Spinal cord (tissue), 10 donors: ENCODE data around the gene BRCA1. TPM values are rescaled to one million over a fixed set of nuclear protein-coding genes. Genes with fewer than 3 reads are reported as not detected.
"Not testable (repeated sequence)": the region's sequence is repeated elsewhere in the genome, so short reads cannot be mapped to it uniquely, and the experiment has no call there.

Experiments
- DNase-seq, 6 donors: peaks; one replicate each; pipeline versions ENCODE4 v3.0.0 to v3.0.0-alpha.2; 2013 to 2015; ENCODE audit warnings: low spot score in 6 of 6, low read depth in 4 of 6
- H3K27ac ChIP-seq: one replicate; pipeline ENCODE4 v1.5.1; 2013; ENCODE audit warnings: low read depth, low read length, control low read depth
- H3K27me3 ChIP-seq: one replicate; pipeline ENCODE4 v1.6.1; 2013; ENCODE audit warnings: low read length; ENCODE audit not compliant: control insufficient read depth, insufficient read depth
- H3K36me3 ChIP-seq: one replicate; pipeline ENCODE4 v1.6.1; 2013; ENCODE audit warnings: low read length; ENCODE audit not compliant: control insufficient read depth, insufficient read depth
- H3K4me1 ChIP-seq: one replicate; pipeline ENCODE4 v1.6.1; 2013; ENCODE audit warnings: low read length; ENCODE audit not compliant: control insufficient read depth, insufficient read depth
- H3K4me3 ChIP-seq: one replicate; pipeline ENCODE4 v1.5.1; 2013; ENCODE audit warnings: low read depth, low read length, control low read depth
- H3K9me3 ChIP-seq: one replicate; pipeline ENCODE4 v1.6.1; 2013; ENCODE audit warnings: low read length; ENCODE audit not compliant: control insufficient read depth, insufficient read depth
- WGBS: methylation state at CpG from one replicate; pipeline ENCODE4 v1.1.5; 2013; ENCODE audit warnings: missing lambda C conversion rate; ENCODE audit not compliant: insufficient coverage; 5-methylcytosine and 5-hydroxymethylcytosine counted together
- polyA plus RNA-seq, 2 donors: library from polyadenylated mRNA; unstranded; fragments of 120-200 nt; gene quantifications; one replicate each; pipeline ENCODE4 v1.2.1, GENCODE V29; 2013; ENCODE audit not compliant: insufficient read length in 2 of 2
- total RNA-seq, 2 donors: library from RNA; depleted of rRNA in 1 of 2; stranded (reverse); fragments of 120-200 nt in 1 of 2; fragments of >200 nt in 1 of 2; gene quantifications; one replicate each; pipeline versions ENCODE4 v1.2.3 to v1.2.4, GENCODE V29; 2013 to 2014
- donor health status: healthy.

The BRCA1 gene
- total and polyA plus RNA-seq, 4 donors = 8.5 to 16.2 (median 10.4) TPM

DNA sequence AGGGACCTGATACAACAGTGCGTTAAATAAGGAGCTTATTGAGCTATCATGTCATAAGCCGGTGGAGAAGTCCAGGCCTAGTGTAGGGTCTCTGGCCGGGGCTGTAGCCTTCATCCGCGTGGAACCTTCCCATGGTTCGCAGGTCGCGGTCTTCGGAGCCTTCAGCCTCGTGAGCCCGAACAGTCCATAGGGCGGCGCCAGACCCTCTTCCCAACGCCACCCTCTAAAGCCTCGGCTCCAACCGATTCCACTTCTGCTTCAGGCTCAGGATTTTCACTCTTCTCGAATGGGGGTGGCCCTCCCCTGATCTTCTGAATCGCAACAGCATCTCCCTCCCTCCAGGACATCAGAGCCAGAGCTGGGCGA is 10.3 kb upstream of the BRCA1 start:
- 95% methylated on average over 19 of the region's 19 CpGs for WGBS
- no peak for DNase-seq
- Histone ChIP-seq H3K36me3 (peaks cover 24% of the 10 kb centered on the region), H3K4me1 (no peaks in the 10 kb centered on the region), H3K4me3 (no peak overlapping the region), H3K27me3 (no peaks in the 10 kb centered on the region), H3K27ac (no peak overlapping the region), H3K9me3 (no peaks in the 10 kb centered on the region)

GRCh38 chr17:43134774-43135453 is 9.8 kb upstream of the BRCA1 start:
- no peak overlapping the region for H3K27ac ChIP-seq
- no peak for DNase-seq
- no peaks in the 10 kb centered on the region for H3K27me3 ChIP-seq
- H3K4me3 ChIP-seq = no peak overlapping the region
- H3K36me3 ChIP-seq = peaks cover 23% of the 10 kb centered on the region
- WGBS = 96% methylated on average over 23 of the region's 25 CpGs
- H3K9me3 ChIP-seq = no peaks in the 10 kb centered on the region
- no peaks in the 10 kb centered on the region for H3K4me1 ChIP-seq

GRCh38 chr17:43133439-43133838 is 8.3 kb upstream of the BRCA1 start:
- H3K27me3 ChIP-seq, H3K9me3 ChIP-seq, H3K4me1 ChIP-seq, H3K27ac ChIP-seq, DNase-seq, H3K4me3 ChIP-seq: not testable (repeated sequence)
- peaks cover 25% of the 10 kb centered on the region for H3K36me3 ChIP-seq
- 100% methylated on average over 1 of the region's 5 CpGs for WGBS

- peaks cover 25% of the 10 kb centered on the region for H3K36me3 ChIP-seq
- no peak overlapping the region for H3K27ac ChIP-seq
- no peaks in the 10 kb centered on the region for H3K4me1 ChIP-seq
- WGBS = 80% methylated on average over 1 of the region's 2 CpGs
- no peaks in the 10 kb centered on the region for H3K9me3 ChIP-seq
- no peaks in the 10 kb centered on the region for H3K27me3 ChIP-seq
- H3K4me3 ChIP-seq = no peak overlapping the region
- no peak for DNase-seq
These were observed 7.0 kb upstream of the BRCA1 start for GRCh38 chr17:43132117-43132516.

GRCh38 chr17:43129671-43130010 is 4.5 kb upstream of the BRCA1 start:
- 82% methylated on average over 10 of the region's 11 CpGs for WGBS
- Histone ChIP-seq H3K9me3 (no peaks in the 10 kb centered on the region), H3K27ac (no peak overlapping the region), H3K27me3 (no peaks in the 10 kb centered on the region), H3K4me1 (peaks cover 13% of the 10 kb centered on the region), H3K36me3 (peaks cover 23% of the 10 kb centered on the region), H3K4me3 (no peak overlapping the region)
- no peak for DNase-seq

GRCh38 chr17:43127333-43127876 is 2.2 kb upstream of the BRCA1 start:
- H3K27ac ChIP-seq, H3K4me3 ChIP-seq, H3K27me3 ChIP-seq, H3K9me3 ChIP-seq, DNase-seq: not testable (repeated sequence)
- H3K36me3 ChIP-seq = peaks cover 14% of the 10 kb centered on the region
- peaks cover 18% of the 10 kb centered on the region for H3K4me1 ChIP-seq
- WGBS = 100% methylated on average over 2 of the region's 6 CpGs

- Histone ChIP-seq H3K36me3 (peaks cover 14% of the 10 kb centered on the region), H3K4me3 (no peak overlapping the region), H3K27me3 (no peaks in the 10 kb centered on the region), H3K27ac (no peak overlapping the region), H3K9me3 (no peaks in the 10 kb centered on the region), H3K4me1 (peaks cover 18% of the 10 kb centered on the region)
- WGBS = 96% methylated on average over 23 of the region's 24 CpGs
- DNase-seq = no peak
These were observed 1.7 kb upstream of the BRCA1 start for GRCh38 chr17:43126911-43127290.

DNA sequence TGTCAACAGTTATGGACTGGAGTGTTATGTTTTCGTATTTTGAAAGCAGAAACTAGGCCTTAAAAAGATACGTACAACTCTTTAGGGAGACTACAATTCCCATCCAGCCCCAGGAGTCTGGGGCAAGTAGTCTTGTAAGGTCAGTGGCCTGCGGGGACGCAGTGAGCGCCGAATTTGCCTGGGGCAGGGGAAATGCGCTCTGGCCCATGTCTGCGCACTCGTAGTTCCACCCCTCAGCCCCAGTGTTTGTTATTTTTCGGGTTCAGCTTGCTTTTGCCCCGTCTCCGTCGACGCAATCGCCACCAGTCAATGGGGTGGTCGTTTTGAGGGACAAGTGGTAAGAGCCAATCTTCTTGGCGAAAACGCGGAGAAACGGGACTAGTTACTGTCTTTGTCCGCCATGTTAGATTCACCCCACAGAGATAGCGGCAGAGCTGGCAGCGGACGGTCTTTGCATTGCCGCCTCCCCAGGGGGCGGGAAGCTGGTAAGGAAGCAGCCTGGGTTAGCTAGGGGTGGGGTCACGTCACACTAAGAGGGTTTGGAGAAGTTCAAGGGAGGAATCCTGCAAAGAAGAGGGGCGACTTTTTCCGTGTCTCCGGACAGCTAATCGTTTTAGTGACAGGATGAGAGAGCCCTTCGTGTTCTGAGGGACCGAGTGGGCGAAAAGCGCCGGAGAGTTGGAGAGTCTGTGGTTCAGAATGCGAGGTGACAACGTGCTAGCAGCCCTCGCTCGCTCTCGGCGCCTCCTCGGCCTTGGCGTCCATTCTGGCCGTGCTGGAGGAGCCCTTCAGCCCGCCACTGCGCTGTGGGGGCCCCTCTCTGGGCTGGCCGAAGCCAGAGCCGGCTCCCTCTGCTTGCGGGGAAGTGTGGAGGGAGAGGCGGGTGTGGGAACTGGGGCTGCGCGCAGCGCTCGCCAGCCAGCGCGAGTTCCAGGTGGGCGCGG is 1.1 kb upstream of the BRCA1 start:
- Histone ChIP-seq H3K9me3 (no peaks in the 10 kb centered on the region), H3K27ac (no peak overlapping the region), H3K36me3 (peaks cover 12% of the 10 kb centered on the region), H3K4me1 (peaks cover 18% of the 10 kb centered on the region), H3K27me3 (no peaks in the 10 kb centered on the region), H3K4me3 (peak overlapping the region; percentile 92)
- DNase-seq = peak in 1 of 6 donors; percentile 2
- 82% methylated on average over 47 of the region's 59 CpGs for WGBS

DNA sequence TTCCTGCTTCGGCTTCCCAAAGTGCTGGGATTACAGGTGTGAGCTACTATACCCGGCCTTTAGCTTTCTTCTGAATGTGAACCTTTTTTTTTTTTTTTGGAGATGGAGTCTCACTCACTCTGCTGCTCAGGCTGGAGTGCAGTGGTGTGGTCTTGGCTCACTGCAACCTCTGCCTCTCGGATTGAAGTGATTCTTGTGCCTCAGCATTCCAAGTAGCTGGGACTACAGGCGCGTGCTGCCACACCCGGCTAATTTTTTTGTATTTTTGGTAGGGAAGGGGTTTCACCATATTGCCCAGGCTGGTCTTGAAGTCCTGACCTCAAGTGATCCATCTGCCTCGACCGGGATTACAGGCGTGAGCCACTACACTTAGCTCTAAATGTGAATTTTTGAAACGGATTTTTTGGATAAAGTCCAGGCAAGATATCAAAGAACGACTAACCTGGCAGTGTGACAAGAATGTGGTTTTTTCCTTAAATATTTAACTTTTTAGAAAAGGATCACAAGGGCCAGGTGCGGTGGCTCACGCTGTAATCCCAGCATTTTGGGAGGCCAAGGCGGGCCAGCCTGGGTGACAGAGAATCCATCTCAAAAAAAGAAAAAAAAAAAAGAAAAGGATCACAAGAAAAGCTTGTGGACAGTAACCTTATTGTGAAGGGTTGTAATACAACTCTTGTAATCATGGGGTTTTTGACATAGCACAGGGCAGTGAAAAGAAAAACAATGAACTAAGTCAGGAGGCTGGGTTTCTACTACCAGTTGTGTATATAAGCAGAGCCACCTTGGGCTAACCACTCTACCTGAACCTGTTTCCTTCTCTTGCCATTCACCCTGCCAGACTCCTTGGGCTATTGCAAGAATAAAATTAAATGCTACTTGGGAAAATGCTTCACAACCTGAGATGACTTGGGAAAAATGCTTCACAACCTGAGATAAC is 6.2 kb downstream of the BRCA1 start:
- Histone ChIP-seq H3K27me3 (no peaks in the 10 kb centered on the region), H3K27ac (no peak overlapping the region), H3K36me3 (peaks cover 4% of the 10 kb centered on the region), H3K9me3 (no peaks in the 10 kb centered on the region), H3K4me1 (no peaks in the 10 kb centered on the region), H3K4me3 (no peak overlapping the region)
- no peak for DNase-seq
- WGBS = 67% methylated on average over 1 of the region's 14 CpGs
